DOHH2 (cell line): ENCODE results near the gene NLRC3.

Experiments
- H3F3A ChIP-seq: fragments of 200-600 bp; sonication (generic), shearing (Covaris generic); 2 replicates; pipeline ENCODE4 v1.6.0; 2016; ENCODE audit warnings: antibody characterized with exemption, mild to moderate bottlenecking; ENCODE audit not compliant: control insufficient read depth, insufficient read depth
- H3K27ac ChIP-seq: fragments of 200-600 bp; sonication (generic); 2 replicates; pipeline ENCODE4 v1.5.1; 2014; ENCODE audit warnings: low read depth, mild to moderate bottlenecking, low read length, moderate library complexity
- H3K27me3 ChIP-seq: fragments of 200-600 bp; sonication (generic); 2 replicates; pipeline ENCODE4 v1.6.1; 2014; ENCODE audit warnings: mild to moderate bottlenecking, low read length, mixed read lengths; ENCODE audit not compliant: control insufficient read depth
- H3K36me3 ChIP-seq: fragments of 200-600 bp; sonication (generic); 2 replicates; pipeline ENCODE4 v1.6.1; 2014; ENCODE audit warnings: mild to moderate bottlenecking, low read length, moderate library complexity, mixed read lengths; ENCODE audit not compliant: control insufficient read depth
- H3K4me1 ChIP-seq: fragments of 200-600 bp; sonication (generic); 2 replicates; pipeline ENCODE4 v1.6.1; 2014; ENCODE audit warnings: mild to moderate bottlenecking, low read length, mixed read lengths; ENCODE audit not compliant: control insufficient read depth
- H3K4me2 ChIP-seq: fragments of 200-600 bp; sonication (generic); 2 replicates; pipeline ENCODE4 v1.6.0; 2014; ENCODE audit warnings: mild to moderate bottlenecking, low read length, moderate library complexity
- H3K4me3 ChIP-seq: fragments of 200-600 bp; sonication (generic); 2 replicates; pipeline ENCODE4 v1.5.1; 2014; ENCODE audit warnings: mild to moderate bottlenecking, low read length, mixed read lengths
- H3K79me2 ChIP-seq: fragments of 200-600 bp; sonication (generic); 2 replicates; pipeline ENCODE4 v1.6.1; 2014; ENCODE audit warnings: mild to moderate bottlenecking, low read length, mixed read lengths; ENCODE audit not compliant: control insufficient read depth
- H3K9me2 ChIP-seq: fragments of 200-600 bp; sonication (generic); replicated peaks from 2 replicates; pipeline ENCODE4 v1.6.1; 2014; ENCODE audit warnings: mild to moderate bottlenecking, low read length, mixed read lengths; ENCODE audit not compliant: control insufficient read depth
- H3K9me3 ChIP-seq: fragments of 200-600 bp; sonication (generic); 2 replicates; pipeline ENCODE4 v1.6.1; 2014; ENCODE audit warnings: antibody characterized with exemption, low read length, mixed read lengths; ENCODE audit not compliant: control insufficient read depth, insufficient read depth
- H4K20me1 ChIP-seq: fragments of 200-600 bp; sonication (generic); 2 replicates; pipeline ENCODE4 v1.6.0; 2014; ENCODE audit warnings: low read depth, mild to moderate bottlenecking, antibody characterized with exemption, low read length, moderate library complexity; ENCODE audit not compliant: control insufficient read depth, insufficient read depth
- CTCF ChIP-seq: fragments of 200-600 bp; sonication (generic); IDR thresholded peaks from one replicate; pipeline ENCODE4 v1.5.1; 2014; ENCODE audit warnings: antibody characterized with exemption, mild to moderate bottlenecking, low read depth, low read length; ENCODE audit not compliant: poor library complexity, severe bottlenecking
- EZH2phosphoT487 ChIP-seq: fragments of 200-600 bp; sonication (generic); IDR thresholded peaks from 2 replicates; pipeline ENCODE4 v1.6.1; 2017; ENCODE audit warnings: borderline replicate concordance, mild to moderate bottlenecking, antibody characterized with exemption, low read length, moderate library complexity, mixed read lengths

The NLRC3 gene

GRCh38 chr16:3589991-3590701 lies 12.9 kb upstream of the NLRC3 start:
- Histone ChIP-seq H3K79me2 (peaks cover 23% of the 10 kb centered on the region), H3K4me1 (peaks cover 41% of the 10 kb centered on the region), H3K27me3 (no peaks in the 10 kb centered on the region), H3K27ac (no peak overlapping the region), H4K20me1 (no peaks in the 10 kb centered on the region), H3K4me2 (no peak overlapping the region), H3K36me3 (peaks cover 74% of the 10 kb centered on the region), H3K9me2 (no peaks in the 10 kb centered on the region), H3K9me3 (no peaks in the 10 kb centered on the region), H3K4me3 (no peak overlapping the region), H3F3A (peaks cover 12% of the 10 kb centered on the region)
- TF ChIP-seq EZH2phosphoT487 = no peak
- TF ChIP-seq CTCF = no peak

- Histone ChIP-seq H3F3A (peaks cover 12% of the 10 kb centered on the region), H3K4me2 (no peak overlapping the region), H3K9me3 (no peaks in the 10 kb centered on the region), H3K27ac (no peak overlapping the region), H4K20me1 (no peaks in the 10 kb centered on the region), H3K9me2 (no peaks in the 10 kb centered on the region), H3K79me2 (peaks cover 29% of the 10 kb centered on the region), H3K4me1 (peaks cover 47% of the 10 kb centered on the region), H3K27me3 (no peaks in the 10 kb centered on the region), H3K4me3 (no peak overlapping the region), H3K36me3 (peaks cover 73% of the 10 kb centered on the region)
- no peak for TF ChIP-seq CTCF
- TF ChIP-seq EZH2phosphoT487 = no peak
Observed at GRCh38 chr16:3589441-3589921, 12.3 kb upstream of the NLRC3 start.

- TF ChIP-seq CTCF (no peak), EZH2phosphoT487 (no peak)
- Histone ChIP-seq H3K4me1 (peaks cover 47% of the 10 kb centered on the region), H3K4me2 (peak overlapping the region; percentile 75; the same call in 1 of the 2 replicates), H3K36me3 (peaks cover 72% of the 10 kb centered on the region), H3F3A (peaks cover 12% of the 10 kb centered on the region), H3K79me2 (peaks cover 31% of the 10 kb centered on the region), H3K4me3 (no peak overlapping the region), H3K27me3 (no peaks in the 10 kb centered on the region), H4K20me1 (no peaks in the 10 kb centered on the region), H3K9me3 (no peaks in the 10 kb centered on the region), H3K27ac (peak overlapping the region; percentile 94), H3K9me2 (no peaks in the 10 kb centered on the region)
Observed at GRCh38 chr16:3589001-3589400, 11.8 kb upstream of the NLRC3 start.
